ENCODE results near the gene SLC38A11.
"Not testable (repeated sequence)": the region's sequence is repeated elsewhere in the genome, so short reads cannot be mapped to it uniquely, and the experiment has no call there.

SLC38A11 gene

GRCh38 chr2:164954954-164955701, at the start of gene SLC38A11:
Gene SLC38A11 (minus strand): TSS chr2:164955525. CDS start chr2:164955247, 278 bp downstream.
- no peak for DNase-seq

- DNase-seq = no peak
Measured at GRCh38 chr2:165003443-165004130, 48.3 kb upstream of the SLC38A11 start.

- DNase-seq = no peak
Measured at GRCh38 chr2:165002638-165003037, 47.3 kb upstream of the SLC38A11 start.

- not testable (repeated sequence) for DNase-seq
Measured at GRCh38 chr2:164994664-164995299, 39.5 kb upstream of the SLC38A11 start.

GRCh38 chr2:164993287-164994016, 38.1 kb upstream of the SLC38A11 start:
- no peak for DNase-seq

- DNase-seq = peak; percentile 79
Measured at GRCh38 chr2:164992818-164993217, 37.5 kb upstream of the SLC38A11 start.

GRCh38 chr2:164992093-164992454, 36.7 kb upstream of the SLC38A11 start:
- not testable (repeated sequence) for DNase-seq

- peak; percentile 37 for DNase-seq
Measured at GRCh38 chr2:164991361-164992092, 36.2 kb upstream of the SLC38A11 start.

- DNase-seq = peak; percentile 56
Measured at GRCh38 chr2:164990953-164991352, 35.6 kb upstream of the SLC38A11 start.

- not testable (repeated sequence) for DNase-seq
Measured at GRCh38 chr2:164988805-164989204, 33.5 kb upstream of the SLC38A11 start.

GRCh38 chr2:164986027-164986426, 30.7 kb upstream of the SLC38A11 start:
- not testable (repeated sequence) for DNase-seq

- DNase-seq = no peak
Measured at GRCh38 chr2:164984428-164984827, 29.1 kb upstream of the SLC38A11 start.

GRCh38 chr2:164981217-164981990, 26.1 kb upstream of the SLC38A11 start:
- peak; percentile 44 for DNase-seq

- not testable (repeated sequence) for DNase-seq
Measured at GRCh38 chr2:164980688-164981087, 25.4 kb upstream of the SLC38A11 start.

- DNase-seq = no peak
Measured at GRCh38 chr2:164979113-164979512, 23.8 kb upstream of the SLC38A11 start.

GRCh38 chr2:164976875-164977470, 21.6 kb upstream of the SLC38A11 start:
- DNase-seq = not testable (repeated sequence)

- DNase-seq = no peak
Measured at GRCh38 chr2:164976301-164976700, 21.0 kb upstream of the SLC38A11 start.

- DNase-seq = no peak
Measured at GRCh38 chr2:164975891-164976290, 20.6 kb upstream of the SLC38A11 start.

GRCh38 chr2:164974221-164974620, 18.9 kb upstream of the SLC38A11 start:
- DNase-seq = no peak

GRCh38 chr2:164972216-164972615, 16.9 kb upstream of the SLC38A11 start:
- no peak for DNase-seq
